ENCODE data around the gene AFF2. TPM values are rescaled to one million over a fixed set of nuclear protein-coding genes. Genes with fewer than 3 reads are reported as not detected.

The AFF2 gene
- total RNA-seq, 2 donors from 2014 or later = 0.89 to 3.2 TPM

- Histone ChIP-seq H3K4me3 (no peak overlapping the region), H3K27me3 (no peaks in the 10 kb centered on the region), H3K4me1 (no peaks in the 10 kb centered on the region), H3K27ac (no peak overlapping the region), H3K9me3 (no peaks in the 10 kb centered on the region), H3K36me3 (no peaks in the 10 kb centered on the region)
- no peak for DNase-seq (ENCODE audit: low spot score)
- TF ChIP-seq CTCF (IDR thresholded peaks at IDR 0.05) = no peak
Observed at GRCh38 chrX:148872881-148873280, 372.5 kb downstream of the AFF2 start.

- Histone ChIP-seq H3K9me3 (no peaks in the 10 kb centered on the region), H3K36me3 (no peaks in the 10 kb centered on the region), H3K4me3 (no peak overlapping the region), H3K27ac (no peak overlapping the region), H3K27me3 (no peaks in the 10 kb centered on the region), H3K4me1 (no peaks in the 10 kb centered on the region)
- DNase-seq (ENCODE audit: low spot score) = no peak
- no peak for TF ChIP-seq CTCF (IDR thresholded peaks at IDR 0.05)
Observed at GRCh38 chrX:148874636-148875246, 374.3 kb downstream of the AFF2 start.

GRCh38 chrX:148878371-148878770 is 378.0 kb downstream of the AFF2 start:
- H3K4me3 ChIP-seq = no peak overlapping the region
- DNase-seq (ENCODE audit: low spot score) = no peak
- no peak overlapping the region for H3K27ac ChIP-seq
- no peak for TF ChIP-seq CTCF (IDR thresholded peaks at IDR 0.05)
- H3K36me3 ChIP-seq = no peaks in the 10 kb centered on the region
- H3K27me3 ChIP-seq = no peaks in the 10 kb centered on the region
- no peaks in the 10 kb centered on the region for H3K9me3 ChIP-seq
- no peaks in the 10 kb centered on the region for H3K4me1 ChIP-seq

- Histone ChIP-seq H3K9me3 (no peaks in the 10 kb centered on the region), H3K27me3 (no peaks in the 10 kb centered on the region), H3K36me3 (no peaks in the 10 kb centered on the region), H3K27ac (no peak overlapping the region), H3K4me1 (no peaks in the 10 kb centered on the region), H3K4me3 (no peak overlapping the region)
- DNase-seq (ENCODE audit: low spot score) = no peak
- TF ChIP-seq CTCF (IDR thresholded peaks at IDR 0.05) = no peak
Observed at GRCh38 chrX:148885203-148885602, 384.8 kb downstream of the AFF2 start.

GRCh38 chrX:148893395-148893794 is 393.0 kb downstream of the AFF2 start:
- DNase-seq (ENCODE audit: low spot score) = no peak
- no peaks in the 10 kb centered on the region for H3K27me3 ChIP-seq
- H3K9me3 ChIP-seq = no peaks in the 10 kb centered on the region
- no peak for TF ChIP-seq CTCF (IDR thresholded peaks at IDR 0.05)
- no peaks in the 10 kb centered on the region for H3K36me3 ChIP-seq
- H3K4me3 ChIP-seq = no peak overlapping the region
- H3K27ac ChIP-seq = no peak overlapping the region
- H3K4me1 ChIP-seq = no peaks in the 10 kb centered on the region

GRCh38 chrX:148902581-148902980 is 402.2 kb downstream of the AFF2 start:
- Histone ChIP-seq H3K27me3 (no peaks in the 10 kb centered on the region), H3K9me3 (no peaks in the 10 kb centered on the region), H3K4me3 (no peak overlapping the region), H3K27ac (no peak overlapping the region), H3K36me3 (no peaks in the 10 kb centered on the region), H3K4me1 (no peaks in the 10 kb centered on the region)
- no peak for TF ChIP-seq CTCF (IDR thresholded peaks at IDR 0.05)
- no peak for DNase-seq (ENCODE audit: low spot score)

All from right atrium auricular region (tissue), 2 donors.